NCI-H345 treated with DMSO at 0.1 percent for 48 hours (cell line): ENCODE data around the gene PITX1.
"Not testable (repeated sequence)": the region's sequence is repeated elsewhere in the genome, so short reads cannot be mapped to it uniquely, and the experiment has no call there.

Source experiments
- DNase-seq: peaks from one replicate; lab custom pipeline; 2025; ENCODE audit not compliant: unreplicated experiment; lab: John Stamatoyannopoulos, UW

The PITX1 gene

DNA sequence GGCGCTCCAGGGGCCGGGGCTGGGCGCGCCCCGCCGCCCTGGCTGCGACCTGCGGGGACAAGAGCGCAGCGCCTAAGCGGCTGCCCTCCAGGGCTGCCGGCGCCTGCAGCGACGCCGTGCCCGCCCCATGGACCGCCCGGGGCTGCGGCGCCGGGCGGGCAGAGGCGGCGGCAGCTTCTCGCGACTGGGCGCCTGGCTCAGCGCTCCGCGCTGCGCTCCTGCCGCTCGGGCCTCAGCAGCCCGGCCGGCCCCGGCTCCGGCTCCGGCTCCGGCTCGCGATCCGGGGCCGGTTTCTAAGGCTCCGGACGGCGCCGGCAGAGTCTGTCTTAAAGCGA is at the start of gene PITX1:
TSS of gene PITX1 (minus strand) at position 328 of the 335 bp plus-strand sequence. CDS start 347 bp downstream, outside the sequence.
- peak; percentile 47 for DNase-seq

DNA sequence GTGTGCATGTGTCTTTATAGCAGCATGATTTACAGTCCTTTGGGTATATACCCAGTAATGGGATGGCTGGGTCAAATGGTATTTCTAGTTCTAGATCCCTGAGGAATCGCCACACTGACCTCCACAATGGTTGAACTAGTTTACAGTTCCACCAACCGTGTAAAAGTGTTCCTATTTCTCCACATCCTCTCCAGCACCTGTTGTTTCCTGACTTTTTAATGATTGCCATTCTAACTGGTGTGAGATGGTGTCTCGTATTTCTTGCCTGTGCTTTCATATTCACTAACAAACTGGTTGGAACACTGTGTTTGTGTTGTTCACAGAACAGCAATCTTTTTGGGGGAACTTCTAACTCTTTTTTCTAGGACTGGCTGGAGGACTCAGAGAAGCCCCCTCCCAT is 49.3 kb upstream of the PITX1 start:
- not testable (repeated sequence) for DNase-seq

DNA sequence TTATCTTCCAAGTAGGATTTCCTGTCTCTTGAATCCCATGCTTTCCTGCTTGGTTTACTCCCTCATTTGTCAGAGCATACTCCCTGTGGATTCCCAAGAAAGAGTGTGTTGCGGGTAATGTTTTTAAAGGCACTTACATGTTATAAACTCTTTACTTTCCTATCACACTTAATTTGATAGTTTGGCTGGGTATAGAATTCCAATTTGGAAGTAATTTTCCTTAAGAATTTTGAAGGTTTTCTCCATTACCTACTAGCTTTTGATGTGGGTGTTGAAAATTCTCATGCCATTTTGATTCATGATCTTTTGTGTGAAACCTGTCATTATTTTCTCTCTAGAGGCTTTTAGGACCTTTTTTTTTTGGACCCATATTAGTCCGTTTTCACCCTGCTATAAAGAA is 47.2 kb upstream of the PITX1 start:
- no peak for DNase-seq

DNA sequence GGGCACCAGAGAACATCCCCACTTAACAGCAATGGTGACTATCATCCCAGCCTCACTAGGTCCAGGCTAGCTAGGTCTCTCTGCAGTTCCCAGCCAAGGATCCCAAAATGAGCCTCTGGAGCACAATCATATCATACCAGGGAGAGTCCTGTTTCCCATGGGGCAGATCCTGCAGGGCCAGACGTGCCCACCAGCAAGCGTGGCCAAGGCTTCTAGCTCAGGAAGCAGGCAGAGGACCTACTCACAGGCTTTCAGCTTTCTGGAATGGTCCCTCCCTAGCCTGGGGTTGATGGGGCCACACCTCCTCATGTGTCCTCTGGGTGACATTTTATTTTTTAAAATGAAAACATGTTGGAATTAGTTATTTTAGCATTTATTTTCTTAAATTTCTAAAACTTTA is 45.7 kb upstream of the PITX1 start:
- no peak for DNase-seq

DNA sequence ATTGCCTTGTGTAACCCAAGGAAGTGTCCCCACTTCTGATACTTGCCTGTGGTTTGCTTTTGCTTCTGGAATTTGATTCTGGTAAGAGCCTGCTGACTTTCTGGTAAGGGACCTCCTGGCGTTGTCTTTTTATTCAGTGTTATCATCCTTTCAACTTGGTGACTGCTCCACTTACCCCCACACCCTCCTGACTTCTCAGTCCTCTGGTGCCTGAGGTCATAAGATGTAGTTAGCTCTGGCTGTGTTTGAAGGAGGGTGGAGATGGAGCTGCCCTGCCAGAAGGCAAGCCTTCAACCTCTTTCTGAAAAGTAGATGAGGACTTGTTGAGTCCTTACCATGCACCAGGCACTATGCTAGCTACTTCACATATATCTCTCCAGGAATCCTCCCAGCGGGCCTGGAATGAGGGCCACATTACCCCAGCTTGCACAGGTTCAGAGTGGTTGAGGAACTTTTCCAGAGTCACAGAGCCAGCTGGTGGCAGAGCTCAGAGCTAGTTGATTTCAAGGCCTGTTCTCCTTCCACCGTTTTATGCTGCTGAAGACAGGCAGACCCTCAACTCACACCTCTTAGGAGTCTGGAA is 45.2 kb upstream of the PITX1 start:
- DNase-seq = no peak

DNA sequence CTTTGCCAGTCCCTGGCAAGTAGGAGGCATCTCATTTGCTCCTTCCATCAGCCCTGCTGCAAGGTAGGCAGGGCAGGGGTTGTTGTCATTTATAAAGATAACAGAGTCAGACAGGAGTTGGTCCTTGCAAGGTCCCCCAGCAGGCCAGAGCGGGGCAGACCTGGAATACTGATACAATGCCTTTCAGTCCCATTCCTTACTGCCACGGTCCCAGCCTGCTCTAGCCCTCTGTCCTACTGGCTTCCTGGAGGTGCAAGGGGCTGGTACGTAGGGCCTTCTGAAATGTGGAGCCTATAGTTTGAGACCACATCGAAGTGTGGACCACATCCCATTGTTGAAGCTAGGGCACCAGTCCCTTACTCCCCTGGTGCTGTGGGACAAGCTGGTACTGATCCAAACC is 42.8 kb upstream of the PITX1 start:
- DNase-seq = no peak

DNA sequence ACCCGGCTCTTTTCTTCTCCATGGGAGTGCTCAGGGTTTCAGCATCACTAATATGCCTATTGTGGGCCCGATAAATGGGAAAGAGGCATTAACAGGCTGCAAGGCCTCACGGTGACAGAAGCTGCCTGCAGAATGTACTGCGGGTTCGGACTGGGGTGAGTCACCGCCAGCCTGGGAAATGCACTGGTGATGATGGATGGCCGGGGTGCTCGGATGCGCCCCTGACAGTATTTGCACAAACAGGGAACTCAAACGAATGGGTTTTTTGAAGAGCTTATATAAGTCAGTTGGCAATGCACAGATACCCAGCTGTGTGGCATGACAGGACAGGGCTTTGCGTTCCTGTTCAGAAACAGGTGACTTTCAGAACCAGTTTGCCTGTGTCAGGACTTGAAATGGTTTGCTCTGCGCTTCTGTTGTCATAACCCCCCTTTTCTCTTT is 42.0 kb upstream of the PITX1 start:
- peak; percentile 81 for DNase-seq

DNA sequence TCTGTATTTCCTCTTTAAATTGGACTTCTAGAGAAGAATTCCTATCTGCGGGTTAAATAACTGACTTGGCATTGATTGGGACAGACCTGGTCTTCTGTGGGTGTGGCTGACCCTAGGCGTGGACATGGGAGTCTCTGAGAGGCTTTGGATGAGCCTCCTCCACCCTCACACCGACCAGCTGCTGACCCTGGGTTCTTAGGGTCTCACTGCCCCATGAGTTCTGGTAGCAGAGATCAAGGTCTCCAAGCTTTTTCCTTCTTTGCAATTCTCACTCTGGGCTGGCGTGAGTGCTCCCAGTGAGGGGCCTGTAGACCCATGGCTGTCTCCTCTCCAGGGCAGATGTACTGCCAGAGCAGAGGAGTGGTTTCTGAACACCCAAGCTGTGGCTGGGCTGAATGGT is 41.6 kb upstream of the PITX1 start:
- DNase-seq = no peak

DNA sequence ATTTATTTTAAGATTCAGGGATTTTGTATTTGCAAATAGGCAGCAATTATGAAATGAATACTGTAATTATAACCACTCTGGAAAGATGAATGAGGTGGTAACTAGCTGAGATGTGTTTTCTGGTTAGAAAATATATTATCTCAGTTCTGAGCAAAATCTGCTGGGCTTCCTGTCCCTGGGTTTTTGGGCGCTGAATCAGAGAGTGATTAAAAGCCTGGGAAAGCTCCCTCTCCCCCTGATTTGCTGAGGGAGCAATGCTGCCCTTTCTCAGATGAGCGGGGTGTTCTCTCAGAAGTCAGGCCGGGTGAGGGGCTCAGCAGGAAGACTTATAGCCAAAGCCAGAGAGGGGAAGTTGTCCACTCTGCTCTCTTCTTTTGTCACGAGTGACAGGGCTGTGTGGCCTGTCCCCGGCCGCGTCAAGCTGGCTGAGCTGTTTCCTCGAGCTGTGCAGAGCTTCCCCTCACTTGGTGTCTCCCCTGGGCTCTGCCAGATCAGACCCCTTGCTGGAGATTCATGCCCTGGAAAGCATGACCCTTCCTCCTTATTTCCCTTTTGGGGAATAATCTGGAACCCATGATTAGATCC is 39.8 kb upstream of the PITX1 start:
- DNase-seq = no peak

DNA sequence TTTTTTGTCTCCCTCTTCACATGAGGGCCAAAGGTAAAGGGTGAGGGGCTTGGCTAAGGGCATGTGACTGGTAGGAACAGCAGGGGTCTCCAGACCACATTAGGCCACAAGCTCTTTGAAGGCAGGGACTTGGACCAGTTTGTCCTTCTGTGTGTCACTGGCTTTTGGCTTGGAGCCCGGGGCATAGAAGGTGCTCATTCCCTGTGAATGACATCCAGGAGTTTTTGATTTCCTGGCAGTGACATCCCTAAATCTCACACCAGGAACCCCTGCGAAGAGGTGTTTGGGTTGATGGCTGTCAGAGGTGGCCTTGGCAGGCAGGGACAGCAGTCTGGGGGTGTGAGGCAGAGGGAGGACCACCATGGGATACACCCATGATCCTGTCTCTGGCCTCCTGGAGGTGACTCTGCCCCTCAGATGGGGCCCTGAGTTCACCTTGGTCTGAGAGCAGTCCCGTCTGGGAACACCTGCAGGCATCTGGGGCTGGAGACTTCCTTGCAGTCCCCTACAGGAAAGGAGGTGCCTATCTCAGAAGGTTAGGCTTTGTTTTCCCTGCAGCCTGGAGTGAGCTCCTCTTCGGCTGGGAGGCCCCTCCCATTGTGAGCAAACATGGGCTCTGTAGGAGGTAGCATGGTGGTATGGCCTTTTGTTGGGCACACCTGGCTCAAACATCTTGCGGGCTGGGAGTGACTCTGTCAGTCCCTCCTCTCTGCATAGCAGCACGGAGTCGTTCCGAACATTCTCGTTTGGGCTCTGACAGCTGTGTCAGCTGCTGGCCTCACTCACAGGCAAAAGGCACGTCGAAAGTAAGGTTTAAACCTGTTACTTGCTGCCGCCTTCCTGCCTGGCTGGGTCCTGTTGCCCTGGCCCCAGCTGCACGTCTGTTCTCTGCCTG is 38.6 kb upstream of the PITX1 start:
- peak; percentile 85 for DNase-seq

DNA sequence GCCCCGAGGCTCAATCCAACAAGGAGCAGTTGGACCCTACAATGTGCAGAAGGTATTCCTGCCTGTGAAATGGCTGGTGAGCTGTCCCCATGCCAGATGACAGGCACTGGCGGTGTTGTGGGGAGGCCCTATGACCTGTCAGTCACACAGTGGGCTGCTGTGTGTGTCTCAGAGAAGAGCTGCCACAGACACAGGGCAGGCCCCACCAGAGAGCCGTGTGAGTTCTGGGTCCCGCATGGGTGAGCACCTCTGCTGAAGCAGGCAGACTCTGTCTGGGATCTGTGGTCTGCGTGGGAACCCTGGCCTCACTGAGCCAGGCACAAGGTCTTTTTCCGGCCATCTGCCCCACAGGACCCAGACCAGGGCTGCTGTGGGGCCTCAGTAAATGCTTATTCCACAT is 37.3 kb upstream of the PITX1 start:
- no peak for DNase-seq

DNA sequence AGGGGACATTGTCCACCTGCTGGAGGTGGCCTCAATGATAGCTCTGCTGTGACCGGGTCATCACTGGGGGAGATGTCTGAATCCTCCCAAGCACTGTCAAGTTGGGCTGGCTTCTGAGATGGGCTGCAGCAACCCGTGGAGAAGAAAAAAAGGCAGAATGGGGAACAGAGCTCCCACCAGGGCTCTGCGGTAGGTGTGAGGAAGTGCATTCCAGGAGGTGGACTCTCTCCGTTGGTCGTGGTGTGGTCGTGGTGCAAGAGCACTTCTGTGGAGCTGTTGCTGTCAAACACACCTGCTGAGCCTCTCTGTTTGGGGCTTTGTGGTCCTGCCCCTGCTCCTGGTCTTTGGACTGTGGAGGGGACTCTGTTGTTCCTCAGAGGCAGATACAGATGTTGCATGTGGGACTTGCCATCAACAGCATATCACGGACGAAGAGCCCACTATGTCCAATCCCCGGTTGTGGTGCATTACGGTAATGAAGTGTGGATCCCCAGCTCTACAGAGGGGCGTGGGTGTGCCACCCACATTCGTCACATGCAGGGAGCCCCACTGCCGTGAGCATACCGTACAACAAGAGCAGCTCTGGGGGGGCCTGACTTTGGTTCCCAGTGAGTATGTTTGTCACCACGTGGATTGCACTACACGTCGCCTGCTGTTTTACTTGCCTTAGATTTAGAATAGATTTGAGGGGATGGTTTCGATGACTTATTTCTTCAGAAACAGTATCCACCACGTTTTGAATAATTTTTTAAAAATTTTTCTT is 36.0 kb upstream of the PITX1 start:
- DNase-seq = no peak

DNA sequence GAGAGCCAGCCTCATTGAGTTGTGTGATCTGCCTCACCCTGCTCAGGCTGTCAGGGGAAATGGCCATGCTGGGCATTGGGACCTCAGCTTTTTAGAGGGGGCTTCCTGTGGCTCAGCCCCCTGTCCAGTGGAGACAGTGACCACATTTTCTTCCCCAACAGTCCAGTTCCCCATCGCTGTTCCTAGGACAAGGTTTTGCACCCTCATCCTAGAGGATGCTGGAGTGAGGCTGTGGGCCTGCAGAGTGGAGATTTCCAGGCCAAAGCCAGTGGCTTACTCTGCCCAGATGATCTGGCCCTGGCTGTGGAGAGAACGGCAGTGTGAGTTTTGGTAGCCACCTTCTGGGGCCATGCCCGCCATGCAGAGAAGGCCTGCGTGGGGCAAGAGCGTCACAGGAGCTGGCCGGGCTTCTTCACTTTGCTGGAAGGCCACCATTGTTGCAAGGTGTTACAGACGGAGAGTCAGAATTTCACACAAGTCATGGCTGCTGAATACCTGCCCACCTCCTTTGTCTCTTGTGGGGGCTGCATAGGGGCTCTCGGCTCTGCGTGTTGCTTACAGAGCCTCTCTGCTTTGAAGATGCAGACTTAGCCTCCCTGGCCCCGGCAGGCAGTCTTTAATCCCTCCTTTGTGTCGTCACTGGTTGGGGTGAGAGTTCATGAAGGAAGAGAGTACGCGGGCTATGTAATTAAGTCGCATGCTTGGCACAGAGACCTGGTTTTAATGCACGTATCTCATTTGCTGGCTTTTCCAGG is 35.2 kb upstream of the PITX1 start:
- no peak for DNase-seq

DNA sequence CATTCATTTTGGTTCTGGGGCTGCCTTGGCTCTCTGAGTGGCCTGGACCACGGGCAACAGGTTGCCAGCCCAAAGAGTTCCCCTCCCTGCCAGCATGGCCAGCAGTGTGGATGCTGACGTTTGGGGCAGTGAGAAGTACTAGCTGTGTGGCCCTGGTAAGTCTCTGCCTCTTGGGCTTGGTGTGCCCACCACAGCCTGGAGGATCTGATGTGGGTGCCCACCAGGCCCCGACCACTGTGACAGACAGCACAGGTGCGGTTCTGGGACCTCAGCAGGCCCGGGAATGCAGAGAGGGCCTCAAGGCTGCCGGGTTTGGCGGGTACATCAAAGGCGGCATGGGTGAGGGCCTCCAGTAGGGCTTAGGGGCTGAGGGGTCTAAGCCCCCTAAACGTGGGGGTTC is 33.6 kb upstream of the PITX1 start:
- DNase-seq = no peak

DNA sequence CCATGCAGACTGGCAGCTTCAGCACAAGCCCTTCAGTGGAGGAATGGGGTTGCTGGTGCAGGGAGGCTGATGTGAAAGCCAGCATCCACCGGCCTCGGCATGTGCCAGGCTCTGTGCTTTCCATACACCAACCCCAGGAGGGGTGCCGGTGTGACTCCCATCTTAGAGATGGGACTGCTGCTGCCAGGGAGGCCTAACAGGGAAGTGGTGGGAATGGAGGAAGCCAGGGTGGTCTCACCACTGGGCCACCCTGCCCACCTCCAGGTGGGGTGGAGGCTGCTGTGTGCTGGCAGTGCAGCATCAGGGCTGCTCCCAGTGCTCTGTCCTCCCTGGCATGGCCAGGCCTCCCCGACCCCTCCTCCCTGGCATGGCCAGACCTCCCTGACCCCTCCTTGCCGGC is 32.8 kb upstream of the PITX1 start:
- DNase-seq = no peak

DNA sequence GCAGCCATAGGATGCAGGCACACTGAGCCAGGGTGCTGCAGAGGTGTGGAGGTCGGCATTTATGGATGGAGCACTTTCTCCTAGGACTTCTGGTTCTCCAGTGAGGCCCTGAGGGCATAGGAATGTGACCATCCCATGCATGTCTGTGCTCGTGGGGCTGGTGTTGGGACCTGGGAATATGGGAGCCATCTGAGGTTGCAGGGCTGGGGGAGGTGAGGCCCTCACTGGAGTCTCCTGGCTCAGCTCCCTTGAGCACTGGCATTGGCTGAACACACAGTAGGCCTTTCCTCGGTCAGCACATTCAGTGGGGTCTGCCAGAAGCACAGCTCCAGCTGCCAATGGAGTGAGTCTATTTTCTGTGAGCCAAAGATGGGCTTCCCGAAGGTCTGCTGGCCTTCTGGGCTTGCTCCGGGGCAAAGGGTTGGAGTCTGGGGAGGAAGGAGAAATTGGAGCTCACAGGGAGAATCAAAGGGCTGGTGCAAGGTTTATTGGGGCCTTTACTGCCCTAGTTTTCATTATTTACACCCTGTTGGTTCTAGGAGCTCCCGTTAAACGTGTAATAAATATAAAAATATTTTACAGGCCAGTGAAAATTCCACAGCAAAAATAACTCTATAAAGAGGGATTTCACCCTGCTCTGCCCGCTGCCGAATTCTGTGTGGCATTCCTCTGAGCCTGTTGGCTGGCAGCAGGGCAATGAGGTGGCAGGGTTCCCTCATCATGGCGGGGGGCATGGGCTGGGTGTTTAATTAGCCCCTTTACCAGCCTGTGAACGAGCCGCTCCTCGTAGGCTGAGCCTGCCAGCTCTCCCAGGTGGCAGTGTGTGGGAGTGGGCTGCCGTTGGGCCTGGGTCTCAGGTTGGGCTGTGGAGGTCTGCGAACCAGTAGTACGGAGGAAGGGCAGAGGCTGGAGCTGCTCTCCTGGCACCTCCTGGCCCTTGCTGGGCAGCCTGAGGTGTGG is 31.6 kb upstream of the PITX1 start:
- no peak for DNase-seq

DNA sequence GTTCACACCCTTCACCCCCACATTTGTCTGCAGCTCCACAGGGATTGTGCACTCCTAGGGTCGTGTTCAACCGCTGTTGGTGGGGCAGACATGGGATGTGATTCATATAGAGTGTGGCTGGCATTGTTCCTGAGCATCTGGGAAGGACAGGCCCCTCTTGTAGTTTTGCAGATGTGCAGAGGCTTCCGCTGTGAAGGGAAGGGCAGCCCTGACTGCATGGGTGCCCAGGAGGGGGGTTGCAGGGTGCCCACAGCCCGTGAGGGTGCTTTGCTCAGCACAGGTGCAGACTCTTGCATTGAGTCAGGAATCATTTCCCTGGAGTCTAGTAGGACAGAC is 30.2 kb upstream of the PITX1 start:
- DNase-seq = no peak

DNA sequence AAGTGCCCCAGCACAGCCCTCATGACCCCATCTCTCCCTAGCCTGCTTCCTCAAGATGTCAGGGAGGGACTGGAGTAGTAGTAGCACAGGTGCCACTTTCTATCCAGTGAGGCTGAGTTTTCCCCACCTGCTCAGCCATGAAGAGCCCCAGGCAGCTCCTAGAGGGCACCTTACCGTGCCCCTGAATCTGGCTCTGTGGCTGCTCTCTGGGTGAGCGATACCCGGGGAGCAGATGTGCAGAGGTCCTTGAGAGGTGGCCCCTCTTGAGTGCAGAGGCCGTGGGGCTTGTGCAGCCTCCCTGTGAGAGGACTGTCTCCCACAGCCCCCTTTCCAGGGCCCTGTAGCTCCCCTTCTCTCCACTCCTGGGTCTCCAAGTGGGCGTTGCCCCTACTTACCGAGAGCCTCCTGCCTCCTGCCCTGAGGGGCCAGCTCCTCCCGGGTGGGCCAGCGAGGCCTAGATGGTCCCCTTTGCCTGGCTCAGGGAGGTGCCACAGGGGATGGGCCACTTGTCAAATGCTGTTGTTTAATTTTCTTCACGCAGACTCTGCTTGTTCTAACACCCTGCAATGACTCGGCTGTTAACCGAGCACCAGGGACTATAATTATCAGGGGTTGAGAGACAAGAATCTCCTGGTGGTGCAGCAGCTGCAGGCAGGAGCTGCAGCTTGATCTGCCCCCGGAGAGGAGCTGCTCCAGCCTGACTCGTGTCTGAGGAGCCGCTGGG is 29.6 kb upstream of the PITX1 start:
- peak; percentile 69 for DNase-seq

DNA sequence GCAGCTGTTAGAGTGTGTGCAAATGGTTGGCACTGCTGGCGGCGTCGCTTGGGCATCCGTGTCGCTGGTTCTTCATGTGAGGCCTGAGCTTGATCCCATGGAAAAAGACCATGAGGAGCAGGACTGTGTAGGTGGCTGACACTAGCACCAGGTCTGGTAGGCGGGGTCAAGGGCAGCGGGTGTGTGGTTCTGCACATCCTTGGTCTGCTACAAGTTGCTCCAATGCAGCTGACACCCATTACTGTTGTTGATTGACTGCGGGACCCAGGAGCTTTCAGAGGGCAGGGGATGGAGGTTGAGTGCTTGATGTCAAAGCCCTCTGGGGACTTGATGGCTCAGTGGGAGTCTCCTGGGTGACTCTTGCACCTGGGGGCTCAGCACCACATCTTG is 29.0 kb upstream of the PITX1 start:
- DNase-seq = no peak
